ENCODE measurements around the gene CRACR2A. TPM values are rescaled to one million over a fixed set of nuclear protein-coding genes. Genes with fewer than 3 reads are reported as not detected.

CRACR2A gene
- polyA plus RNA-seq, 1 donor from 2014 or later, result 2.1 TPM

- H3K9me3 ChIP-seq (ENCODE audit: low read length), result no peaks in the 10 kb centered on the region
- H3K4me3 ChIP-seq (ENCODE audit: low read length), result no peak overlapping the region
- no peaks in the 10 kb centered on the region for H4K20me1 ChIP-seq (ENCODE audit: insufficient read depth)
- no peaks in the 10 kb centered on the region for H3K36me3 ChIP-seq (ENCODE audit: insufficient read depth, low read length)
- no peak overlapping the region for H3K4me2 ChIP-seq (ENCODE audit: low read length)
- no peak overlapping the region for H2AFZ ChIP-seq (ENCODE audit: low read depth, low read length)
- no peaks in the 10 kb centered on the region for H3K79me2 ChIP-seq (replicated peaks; ENCODE audit: insufficient read depth, low read length)
- no peak overlapping the region for H3K9ac ChIP-seq (ENCODE audit: low read length)
- no peak overlapping the region for H3K27ac ChIP-seq (ENCODE audit: low read length)
- no peaks in the 10 kb centered on the region for H3K9me2 ChIP-seq (ENCODE audit: insufficient read depth, low read length)
- no peaks in the 10 kb centered on the region for H3K27me3 ChIP-seq (ENCODE audit: insufficient read depth, low read depth, low read length)
- no peaks in the 10 kb centered on the region for H3F3A ChIP-seq (ENCODE audit: insufficient read depth, low read length, poor library complexity, severe bottlenecking)
- TF ChIP-seq RAD21 (conservative IDR thresholded peaks at IDR 0.05) (no peak), SMC3 (conservative IDR thresholded peaks at IDR 0.05; ENCODE audit: poor library complexity) (no peak), MXI1 (conservative IDR thresholded peaks at IDR 0.05; ENCODE audit: poor library complexity, severe bottlenecking) (no peak), TAF1 (IDR thresholded peaks at IDR 0.05; ENCODE audit: low read depth) (no peak), REST (IDR thresholded peaks at IDR 0.05; ENCODE audit: borderline replicate concordance) (no peak), EP300 (conservative IDR thresholded peaks at IDR 0.05; ENCODE audit: poor library complexity, severe bottlenecking) (no peak), EZH2 (IDR thresholded peaks at IDR 0.05; ENCODE audit: borderline replicate concordance, insufficient read depth, low read length, poor library complexity, severe bottlenecking) (no peak), POLR2AphosphoS5 (IDR thresholded peaks at IDR 0.05) (no peak), CTCF (IDR thresholded peaks at IDR 0.05; ENCODE audit: poor library complexity, severe bottlenecking) (no peak)
Observed at GRCh38 chr12:3671330-3672112, 81.4 kb downstream of the CRACR2A start.

- Histone ChIP-seq H3K9ac (ENCODE audit: low read length) (no peak overlapping the region), H3K27ac (ENCODE audit: low read length) (no peak overlapping the region), H2AFZ (ENCODE audit: low read depth, low read length) (no peak overlapping the region), H3F3A (ENCODE audit: insufficient read depth, low read length, poor library complexity, severe bottlenecking) (no peaks in the 10 kb centered on the region), H3K36me3 (ENCODE audit: insufficient read depth, low read length) (no peaks in the 10 kb centered on the region), H3K27me3 (ENCODE audit: insufficient read depth, low read depth, low read length) (no peaks in the 10 kb centered on the region), H3K9me3 (ENCODE audit: low read length) (no peaks in the 10 kb centered on the region), H3K4me3 (ENCODE audit: low read length) (no peak overlapping the region), H4K20me1 (ENCODE audit: insufficient read depth) (no peaks in the 10 kb centered on the region), H3K9me2 (ENCODE audit: insufficient read depth, low read length) (no peaks in the 10 kb centered on the region), H3K79me2 (replicated peaks; ENCODE audit: insufficient read depth, low read length) (no peaks in the 10 kb centered on the region), H3K4me2 (ENCODE audit: low read length) (no peak overlapping the region)
- TF ChIP-seq EP300 (conservative IDR thresholded peaks at IDR 0.05; ENCODE audit: poor library complexity, severe bottlenecking), result peak; percentile 21
- TF ChIP-seq RAD21 (conservative IDR thresholded peaks at IDR 0.05), result no peak
Observed at GRCh38 chr12:3670083-3670620, 82.8 kb downstream of the CRACR2A start.

Measured in neural cell (in vitro differentiated cells).